Measurements from ENCODE around the gene CANX. TPM values are rescaled to one million over a fixed set of nuclear protein-coding genes. Genes with fewer than 3 reads are reported as not detected.
A peak's percentile ranks its signal among the peaks of the same experiment; 100 is the strongest.

CANX gene
- total and polyA plus RNA-seq, 9 of the 15 experiments (the other 6 are each of a cell fraction or from before 2014, with no cell fraction given), result 155 to 893 (median 589) TPM

DNA sequence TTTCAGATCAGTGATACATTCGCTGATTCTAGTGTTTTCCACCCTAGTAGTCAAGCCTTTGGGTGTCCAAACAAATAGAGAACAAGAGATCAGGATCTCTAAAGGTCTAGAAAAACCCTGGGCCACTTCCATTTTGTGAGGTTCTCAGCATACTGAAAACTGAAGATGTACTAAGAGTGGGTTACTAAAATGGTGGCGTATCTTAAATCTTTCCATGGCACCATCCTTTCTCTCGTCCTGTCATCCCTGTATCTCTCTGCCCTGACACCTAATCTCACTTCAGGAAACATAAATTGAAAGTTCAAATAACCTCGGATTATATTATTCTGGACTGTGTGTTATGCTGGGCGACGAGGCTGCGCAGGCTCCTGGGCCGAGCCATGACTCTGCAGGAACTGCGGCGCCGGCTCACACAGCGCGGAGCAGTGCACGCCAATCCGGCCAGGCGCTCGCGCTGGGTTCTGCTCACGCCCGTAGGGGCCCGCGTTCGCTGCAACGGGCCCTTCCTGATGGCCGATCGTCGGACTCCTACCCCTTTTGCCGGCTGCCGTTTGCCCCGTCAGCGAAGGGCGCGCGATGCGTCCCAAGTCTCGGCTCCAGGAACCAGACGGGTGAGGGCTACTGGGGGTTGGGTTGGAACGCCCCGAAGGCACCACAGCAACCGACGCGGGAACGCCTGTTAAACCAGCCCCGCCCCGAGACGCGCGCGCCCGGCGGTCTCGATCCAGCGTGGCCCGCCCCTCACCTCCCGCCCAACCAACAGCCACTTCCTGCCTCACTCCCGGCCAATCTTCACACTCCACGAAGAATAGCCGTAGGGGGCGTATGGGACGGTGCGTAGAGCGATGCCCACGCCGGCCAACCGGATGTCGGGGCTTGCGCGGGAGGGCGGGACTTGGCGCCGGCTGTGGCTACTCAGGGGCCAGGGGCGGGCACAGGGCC, 503 bp upstream of the CANX start (continued):
- TF ChIP-seq, protein P1, sequence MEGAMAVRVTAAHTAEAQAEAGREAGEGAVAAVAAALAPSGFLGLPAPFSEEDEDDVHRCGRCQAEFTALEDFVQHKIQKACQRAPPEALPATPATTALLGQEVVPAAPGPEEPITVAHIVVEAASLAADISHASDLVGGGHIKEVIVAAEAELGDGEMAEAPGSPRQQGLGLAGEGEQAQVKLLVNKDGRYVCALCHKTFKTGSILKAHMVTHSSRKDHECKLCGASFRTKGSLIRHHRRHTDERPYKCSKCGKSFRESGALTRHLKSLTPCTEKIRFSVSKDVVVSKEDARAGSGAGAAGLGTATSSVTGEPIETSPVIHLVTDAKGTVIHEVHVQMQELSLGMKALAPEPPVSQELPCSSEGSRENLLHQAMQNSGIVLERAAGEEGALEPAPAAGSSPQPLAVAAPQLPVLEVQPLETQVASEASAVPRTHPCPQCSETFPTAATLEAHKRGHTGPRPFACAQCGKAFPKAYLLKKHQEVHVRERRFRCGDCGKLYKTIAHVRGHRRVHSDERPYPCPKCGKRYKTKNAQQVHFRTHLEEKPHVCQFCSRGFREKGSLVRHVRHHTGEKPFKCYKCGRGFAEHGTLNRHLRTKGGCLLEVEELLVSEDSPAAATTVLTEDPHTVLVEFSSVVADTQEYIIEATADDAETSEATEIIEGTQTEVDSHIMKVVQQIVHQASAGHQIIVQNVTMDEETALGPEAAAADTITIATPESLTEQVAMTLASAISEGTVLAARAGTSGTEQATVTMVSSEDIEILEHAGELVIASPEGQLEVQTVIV (CRISPR knock-in tag; IDR thresholded peaks at IDR 0.05; ENCODE audit: borderline replicate concordance), result no peak
- TF ChIP-seq, protein P2, sequence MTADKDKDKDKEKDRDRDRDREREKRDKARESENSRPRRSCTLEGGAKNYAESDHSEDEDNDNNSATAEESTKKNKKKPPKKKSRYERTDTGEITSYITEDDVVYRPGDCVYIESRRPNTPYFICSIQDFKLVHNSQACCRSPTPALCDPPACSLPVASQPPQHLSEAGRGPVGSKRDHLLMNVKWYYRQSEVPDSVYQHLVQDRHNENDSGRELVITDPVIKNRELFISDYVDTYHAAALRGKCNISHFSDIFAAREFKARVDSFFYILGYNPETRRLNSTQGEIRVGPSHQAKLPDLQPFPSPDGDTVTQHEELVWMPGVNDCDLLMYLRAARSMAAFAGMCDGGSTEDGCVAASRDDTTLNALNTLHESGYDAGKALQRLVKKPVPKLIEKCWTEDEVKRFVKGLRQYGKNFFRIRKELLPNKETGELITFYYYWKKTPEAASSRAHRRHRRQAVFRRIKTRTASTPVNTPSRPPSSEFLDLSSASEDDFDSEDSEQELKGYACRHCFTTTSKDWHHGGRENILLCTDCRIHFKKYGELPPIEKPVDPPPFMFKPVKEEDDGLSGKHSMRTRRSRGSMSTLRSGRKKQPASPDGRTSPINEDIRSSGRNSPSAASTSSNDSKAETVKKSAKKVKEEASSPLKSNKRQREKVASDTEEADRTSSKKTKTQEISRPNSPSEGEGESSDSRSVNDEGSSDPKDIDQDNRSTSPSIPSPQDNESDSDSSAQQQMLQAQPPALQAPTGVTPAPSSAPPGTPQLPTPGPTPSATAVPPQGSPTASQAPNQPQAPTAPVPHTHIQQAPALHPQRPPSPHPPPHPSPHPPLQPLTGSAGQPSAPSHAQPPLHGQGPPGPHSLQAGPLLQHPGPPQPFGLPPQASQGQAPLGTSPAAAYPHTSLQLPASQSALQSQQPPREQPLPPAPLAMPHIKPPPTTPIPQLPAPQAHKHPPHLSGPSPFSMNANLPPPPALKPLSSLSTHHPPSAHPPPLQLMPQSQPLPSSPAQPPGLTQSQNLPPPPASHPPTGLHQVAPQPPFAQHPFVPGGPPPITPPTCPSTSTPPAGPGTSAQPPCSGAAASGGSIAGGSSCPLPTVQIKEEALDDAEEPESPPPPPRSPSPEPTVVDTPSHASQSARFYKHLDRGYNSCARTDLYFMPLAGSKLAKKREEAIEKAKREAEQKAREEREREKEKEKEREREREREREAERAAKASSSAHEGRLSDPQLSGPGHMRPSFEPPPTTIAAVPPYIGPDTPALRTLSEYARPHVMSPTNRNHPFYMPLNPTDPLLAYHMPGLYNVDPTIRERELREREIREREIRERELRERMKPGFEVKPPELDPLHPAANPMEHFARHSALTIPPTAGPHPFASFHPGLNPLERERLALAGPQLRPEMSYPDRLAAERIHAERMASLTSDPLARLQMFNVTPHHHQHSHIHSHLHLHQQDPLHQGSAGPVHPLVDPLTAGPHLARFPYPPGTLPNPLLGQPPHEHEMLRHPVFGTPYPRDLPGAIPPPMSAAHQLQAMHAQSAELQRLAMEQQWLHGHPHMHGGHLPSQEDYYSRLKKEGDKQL (CRISPR knock-in tag; IDR thresholded peaks at IDR 0.05; ENCODE audit: borderline replicate concordance), result no peak
- TF ChIP-seq THAP12 (CRISPR knock-in tag; IDR thresholded peaks at IDR 0.05), result peak; percentile 76; the same call in 1 of the 2 replicates
- TF ChIP-seq SP1 (CRISPR knock-in tag; IDR thresholded peaks at IDR 0.05), result peak; percentile 100
- TF ChIP-seq ZNF77 (CRISPR knock-in tag; IDR thresholded peaks at IDR 0.05), result no peak
- no peak for TF ChIP-seq ZNF384 (IDR thresholded peaks at IDR 0.05; ENCODE audit: low read depth, low read length)
- TF ChIP-seq, protein P3, sequence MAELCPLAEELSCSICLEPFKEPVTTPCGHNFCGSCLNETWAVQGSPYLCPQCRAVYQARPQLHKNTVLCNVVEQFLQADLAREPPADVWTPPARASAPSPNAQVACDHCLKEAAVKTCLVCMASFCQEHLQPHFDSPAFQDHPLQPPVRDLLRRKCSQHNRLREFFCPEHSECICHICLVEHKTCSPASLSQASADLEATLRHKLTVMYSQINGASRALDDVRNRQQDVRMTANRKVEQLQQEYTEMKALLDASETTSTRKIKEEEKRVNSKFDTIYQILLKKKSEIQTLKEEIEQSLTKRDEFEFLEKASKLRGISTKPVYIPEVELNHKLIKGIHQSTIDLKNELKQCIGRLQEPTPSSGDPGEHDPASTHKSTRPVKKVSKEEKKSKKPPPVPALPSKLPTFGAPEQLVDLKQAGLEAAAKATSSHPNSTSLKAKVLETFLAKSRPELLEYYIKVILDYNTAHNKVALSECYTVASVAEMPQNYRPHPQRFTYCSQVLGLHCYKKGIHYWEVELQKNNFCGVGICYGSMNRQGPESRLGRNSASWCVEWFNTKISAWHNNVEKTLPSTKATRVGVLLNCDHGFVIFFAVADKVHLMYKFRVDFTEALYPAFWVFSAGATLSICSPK (IDR thresholded peaks at IDR 0.05; ENCODE audit: borderline replicate concordance), result no peak
- no peak for TF ChIP-seq KLF16 (IDR thresholded peaks at IDR 0.05)
- TF ChIP-seq NFIX (CRISPR knock-in tag; IDR thresholded peaks at IDR 0.05; ENCODE audit: low read depth), result no peak
- TF ChIP-seq CTCF (IDR thresholded peaks at IDR 0.05 in 2 of 3, conservative IDR thresholded peaks at IDR 0.05 in 1 of 3; ENCODE audit: insufficient read depth in 2 of 3, low read depth in 1 of 3, low read length in 3 of 3), result 0 out of 6 replicates have a peak, but pooled peaks of 1 of the 3 experiments have one; percentile 0
